Effector memory CD4-positive, alpha-beta T cell (primary cell): ENCODE data around the gene FAM181A.

Experiments used
- DNase-seq, 3 donors: peaks; one replicate each; pipeline ENCODE4 v3.0.0-alpha.2; 2020
- H3K27ac ChIP-seq: 2 replicates; pipeline ENCODE4 v1.7.0; 2013; ENCODE audit warnings: mild to moderate bottlenecking, low read length, moderate library complexity; ENCODE audit not compliant: insufficient read depth, poor library complexity, severe bottlenecking
- H3K27me3 ChIP-seq: replicated peaks from 2 replicates; pipeline ENCODE4 v1.7.0; 2013; ENCODE audit warnings: mild to moderate bottlenecking, low read length; ENCODE audit not compliant: insufficient read depth, control insufficient read depth, poor library complexity, severe bottlenecking
- H3K36me3 ChIP-seq: 2 replicates; pipeline ENCODE4 v1.7.0; 2013; ENCODE audit warnings: mild to moderate bottlenecking, low read length, moderate library complexity; ENCODE audit not compliant: control insufficient read depth, insufficient read depth
- H3K4me1 ChIP-seq: 2 replicates; pipeline ENCODE4 v1.7.0; 2013; ENCODE audit warnings: low read length, mild to moderate bottlenecking; ENCODE audit not compliant: control insufficient read depth, insufficient read depth, poor library complexity, severe bottlenecking
- H3K4me3 ChIP-seq: 2 replicates; pipeline ENCODE4 v1.7.0; 2013; ENCODE audit warnings: low read length, low read depth, mild to moderate bottlenecking; ENCODE audit not compliant: insufficient read depth, poor library complexity, severe bottlenecking
- H3K9me3 ChIP-seq: 2 replicates; pipeline ENCODE4 v1.7.0; 2013; ENCODE audit warnings: mild to moderate bottlenecking, low read length, moderate library complexity; ENCODE audit not compliant: control insufficient read depth

FAM181A gene

GRCh38 chr14:93947282-93947681 is 20.1 kb downstream of the FAM181A start:
- Histone ChIP-seq H3K4me1 (no peaks in the 10 kb centered on the region), H3K36me3 (no peaks in the 10 kb centered on the region), H3K27ac (no peak overlapping the region), H3K9me3 (no peaks in the 10 kb centered on the region), H3K27me3 (no peaks in the 10 kb centered on the region), H3K4me3 (no peak overlapping the region)
- no peak for DNase-seq

DNA sequence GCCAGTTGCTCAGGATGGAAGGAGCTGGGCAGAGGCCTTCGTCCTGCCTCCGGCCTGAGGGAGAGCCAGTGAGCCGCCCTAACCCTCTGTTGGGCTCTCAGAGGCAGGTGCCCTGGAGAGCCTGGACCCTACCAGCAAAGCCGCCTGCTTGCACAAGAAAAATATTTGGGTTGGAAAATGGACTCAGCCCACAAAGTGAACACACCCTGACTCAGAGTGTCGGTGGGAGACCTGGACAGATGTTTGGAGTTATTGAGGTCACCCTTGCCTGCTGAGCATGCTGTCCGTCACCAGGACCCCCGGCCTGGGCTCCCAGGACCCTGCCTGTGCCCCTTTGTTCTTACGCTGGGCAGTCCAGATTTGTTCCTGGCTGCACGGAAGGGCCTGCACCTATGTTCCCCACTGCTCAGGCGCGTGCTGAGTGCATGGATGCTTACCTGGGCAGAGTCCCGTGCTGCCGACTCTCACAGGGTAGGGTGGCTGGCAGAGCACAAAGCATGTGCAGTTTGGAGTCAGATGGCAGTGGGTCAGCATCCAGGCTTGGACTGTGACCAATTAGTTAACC is 22.4 kb downstream of the FAM181A start:
- no peaks in the 10 kb centered on the region for H3K36me3 ChIP-seq
- H3K27ac ChIP-seq, result no peak overlapping the region
- no peaks in the 10 kb centered on the region for H3K9me3 ChIP-seq
- peaks cover 21% of the 10 kb centered on the region for H3K4me1 ChIP-seq
- H3K4me3 ChIP-seq, result no peak overlapping the region
- no peak for DNase-seq
- H3K27me3 ChIP-seq, result no peaks in the 10 kb centered on the region

- no peaks in the 10 kb centered on the region for H3K36me3 ChIP-seq
Observed at GRCh38 chr14:93950948-93951634, 23.9 kb downstream of the FAM181A start.

DNA sequence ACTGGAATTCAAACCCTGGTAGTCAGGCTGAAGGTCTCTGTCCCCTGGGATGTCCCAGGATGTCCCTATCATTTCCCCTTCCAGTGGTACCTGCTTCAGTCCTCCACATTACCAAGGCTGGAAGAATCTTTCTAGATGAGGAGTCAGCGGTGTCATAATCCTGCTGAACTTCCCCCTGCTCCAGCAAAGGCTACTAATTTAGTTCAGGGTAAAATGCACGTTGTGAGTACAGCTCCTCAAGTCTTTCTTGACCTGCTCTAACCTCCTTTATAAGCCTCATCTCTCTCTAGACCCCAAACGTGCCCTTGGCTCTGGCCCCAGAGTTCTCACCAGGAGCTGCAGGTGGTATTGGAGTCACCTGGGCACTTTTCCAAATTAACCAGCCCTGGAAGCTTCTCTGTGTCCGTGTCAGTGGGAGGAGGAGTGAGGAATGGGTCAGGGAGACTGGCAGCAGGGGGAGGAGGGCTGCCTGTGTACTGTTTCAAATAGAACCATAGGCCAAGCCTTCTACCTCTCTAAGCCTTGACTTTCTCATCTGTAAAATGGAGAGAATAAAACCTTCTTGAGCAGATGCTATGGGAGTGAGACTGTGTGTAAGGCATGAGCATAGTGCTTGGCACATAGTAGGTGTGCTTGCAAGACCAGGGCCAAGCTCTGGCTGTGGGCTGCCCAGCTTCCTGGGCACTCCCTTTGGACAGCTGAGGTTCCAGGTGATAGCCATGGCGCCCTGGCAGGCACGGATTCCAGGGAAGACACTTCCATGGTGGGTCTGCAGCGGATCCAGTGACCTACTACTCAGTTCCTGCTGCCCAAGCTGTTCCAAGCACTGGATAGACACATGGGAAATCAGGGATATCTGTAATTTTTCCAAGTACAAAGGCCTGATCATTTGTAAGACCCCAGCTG is 24.7 kb downstream of the FAM181A start:
- Histone ChIP-seq H3K36me3 (no peaks in the 10 kb centered on the region), H3K27ac (no peak overlapping the region), H3K9me3 (no peaks in the 10 kb centered on the region), H3K27me3 (no peaks in the 10 kb centered on the region), H3K4me3 (no peak overlapping the region), H3K4me1 (peaks cover 44% of the 10 kb centered on the region)
- DNase-seq, result no peak

More at GRCh38 chr14:93950948-93951634, 23.9 kb downstream of the FAM181A start:
- H3K9me3 ChIP-seq, result no peaks in the 10 kb centered on the region
- H3K4me3 ChIP-seq, result no peak overlapping the region
- no peak overlapping the region for H3K27ac ChIP-seq
- DNase-seq, result no peak
- no peaks in the 10 kb centered on the region for H3K27me3 ChIP-seq
- H3K4me1 ChIP-seq, result peaks cover 36% of the 10 kb centered on the region

DNA sequence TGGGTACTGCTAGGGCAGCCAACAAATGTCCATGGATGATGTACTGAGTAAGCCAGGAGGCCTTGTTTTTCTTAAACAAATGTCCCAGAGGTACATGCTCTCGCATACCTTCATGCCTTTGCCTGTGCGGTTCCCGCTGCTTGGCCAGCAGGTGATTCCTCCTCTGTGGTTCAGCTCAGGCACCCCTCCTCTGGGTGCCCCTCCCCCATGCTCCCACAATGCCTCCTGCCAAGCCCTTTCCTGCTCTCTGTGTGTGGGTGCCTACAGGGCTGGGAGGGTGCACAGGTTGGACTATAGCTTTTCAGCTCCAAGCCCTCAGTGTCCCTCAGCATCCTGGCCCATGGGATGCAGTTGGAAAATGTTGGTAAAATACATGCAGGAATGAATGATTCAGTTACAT is 25.7 kb downstream of the FAM181A start:
- no peak overlapping the region for H3K27ac ChIP-seq
- no peaks in the 10 kb centered on the region for H3K27me3 ChIP-seq
- H3K36me3 ChIP-seq, result no peaks in the 10 kb centered on the region
- no peak for DNase-seq
- H3K4me3 ChIP-seq, result no peak overlapping the region
- peaks cover 54% of the 10 kb centered on the region for H3K4me1 ChIP-seq
- no peaks in the 10 kb centered on the region for H3K9me3 ChIP-seq

DNA sequence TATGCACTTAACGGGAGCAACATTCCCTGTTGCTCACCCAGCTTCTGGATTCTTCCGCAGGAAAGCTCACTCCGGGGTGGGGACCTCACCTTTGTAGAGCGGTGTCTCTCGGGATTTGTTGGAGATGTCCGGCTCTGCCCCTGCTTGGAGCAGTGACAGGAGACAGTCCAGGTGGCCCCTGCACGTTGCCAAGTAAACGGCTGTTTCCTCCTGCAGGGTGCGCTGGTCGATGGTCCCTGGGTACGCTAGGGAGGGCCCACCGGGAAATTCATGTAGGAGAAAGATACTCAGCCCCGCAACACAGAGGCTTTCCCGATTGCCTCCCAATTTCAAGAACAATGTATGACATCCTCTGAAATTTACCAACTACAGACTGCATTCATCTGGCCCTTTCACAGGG is 26.1 kb downstream of the FAM181A start:
- no peaks in the 10 kb centered on the region for H3K36me3 ChIP-seq
- no peaks in the 10 kb centered on the region for H3K27me3 ChIP-seq
- H3K4me3 ChIP-seq, result no peak overlapping the region
- no peaks in the 10 kb centered on the region for H3K9me3 ChIP-seq
- no peak overlapping the region for H3K27ac ChIP-seq
- no peak for DNase-seq
- peaks cover 58% of the 10 kb centered on the region for H3K4me1 ChIP-seq

GRCh38 chr14:93953739-93954515 is 26.8 kb downstream of the FAM181A start:
- DNase-seq, result no peak
- peaks cover 65% of the 10 kb centered on the region for H3K4me1 ChIP-seq
- no peak overlapping the region for H3K27ac ChIP-seq
- no peaks in the 10 kb centered on the region for H3K36me3 ChIP-seq
- H3K9me3 ChIP-seq, result no peaks in the 10 kb centered on the region
- no peaks in the 10 kb centered on the region for H3K27me3 ChIP-seq
- no peak overlapping the region for H3K4me3 ChIP-seq

DNA sequence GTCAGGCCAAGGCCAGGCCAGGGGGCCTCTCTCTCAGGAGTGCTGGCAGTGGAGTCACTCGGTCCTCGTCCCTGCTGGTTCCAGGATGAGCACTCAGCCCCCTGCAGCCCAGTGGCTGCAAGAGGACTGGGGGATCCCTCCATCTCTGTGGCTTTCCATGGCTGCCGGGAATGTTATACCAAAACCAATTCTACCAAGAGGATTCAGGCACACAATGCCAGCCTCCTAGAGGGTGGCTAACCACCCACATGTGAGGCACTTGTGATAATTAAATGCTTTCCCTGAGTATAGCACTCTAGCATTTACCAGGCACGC is 27.3 kb downstream of the FAM181A start:
- Histone ChIP-seq H3K36me3 (no peaks in the 10 kb centered on the region), H3K4me3 (peak overlapping the region; percentile 13), H3K9me3 (no peaks in the 10 kb centered on the region), H3K27ac (no peak overlapping the region), H3K27me3 (no peaks in the 10 kb centered on the region), H3K4me1 (peaks cover 69% of the 10 kb centered on the region)
- DNase-seq, result no peak

- Histone ChIP-seq H3K4me3 (peak overlapping the region; percentile 13), H3K27ac (peak overlapping the region; percentile 62), H3K27me3 (no peaks in the 10 kb centered on the region), H3K4me1 (peaks cover 76% of the 10 kb centered on the region), H3K36me3 (no peaks in the 10 kb centered on the region), H3K9me3 (no peaks in the 10 kb centered on the region)
- DNase-seq, result peak; percentile 42 to 54 (median 47)
Observed at GRCh38 chr14:93954900-93955849, 28.0 kb downstream of the FAM181A start.
